ENCODE measurements around the gene RNF5.

- TF ChIP-seq CTCF (IDR thresholded peaks at IDR 0.05; ENCODE audit: low read length), result no peak
- no peak for TF ChIP-seq EZH2 (IDR thresholded peaks at IDR 0.05; ENCODE audit: borderline replicate concordance, low read length)
These were observed 4.4 kb downstream of the RNF5 start for GRCh38 chr6:32182555-32182981.
